ENCODE results near the gene LKAAEAR1.

The LKAAEAR1 gene

DNA sequence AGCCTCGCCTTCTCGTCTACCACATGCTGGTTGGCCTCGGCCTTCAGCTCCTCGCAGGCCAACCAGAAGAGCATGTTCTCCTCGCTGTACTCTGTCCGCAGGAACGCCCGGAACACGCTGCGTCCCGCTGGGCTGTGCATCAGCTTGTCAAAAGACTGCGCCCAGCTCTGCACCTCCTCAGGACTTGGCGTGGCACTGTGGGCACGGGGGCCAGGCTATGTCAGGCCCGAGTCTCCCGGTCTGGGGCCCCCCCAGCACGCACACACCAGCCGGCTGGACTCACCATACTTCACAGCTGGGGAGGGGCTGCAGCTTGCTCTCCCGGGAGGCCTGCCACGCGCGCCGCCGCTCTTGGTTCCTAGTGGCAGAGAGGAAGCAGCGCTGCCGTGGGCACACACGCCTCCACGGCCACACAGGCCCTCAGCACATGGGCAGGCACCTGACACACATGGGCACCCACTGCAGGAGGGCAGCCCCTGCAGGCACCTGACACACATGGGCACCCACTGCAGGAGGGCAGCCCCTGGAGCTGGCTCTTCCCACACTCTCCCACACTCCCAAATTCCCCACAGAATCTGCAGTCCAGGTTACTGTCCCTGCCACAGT is 9.9 kb downstream of the LKAAEAR1 start:
- TF ChIP-seq, protein P1, sequence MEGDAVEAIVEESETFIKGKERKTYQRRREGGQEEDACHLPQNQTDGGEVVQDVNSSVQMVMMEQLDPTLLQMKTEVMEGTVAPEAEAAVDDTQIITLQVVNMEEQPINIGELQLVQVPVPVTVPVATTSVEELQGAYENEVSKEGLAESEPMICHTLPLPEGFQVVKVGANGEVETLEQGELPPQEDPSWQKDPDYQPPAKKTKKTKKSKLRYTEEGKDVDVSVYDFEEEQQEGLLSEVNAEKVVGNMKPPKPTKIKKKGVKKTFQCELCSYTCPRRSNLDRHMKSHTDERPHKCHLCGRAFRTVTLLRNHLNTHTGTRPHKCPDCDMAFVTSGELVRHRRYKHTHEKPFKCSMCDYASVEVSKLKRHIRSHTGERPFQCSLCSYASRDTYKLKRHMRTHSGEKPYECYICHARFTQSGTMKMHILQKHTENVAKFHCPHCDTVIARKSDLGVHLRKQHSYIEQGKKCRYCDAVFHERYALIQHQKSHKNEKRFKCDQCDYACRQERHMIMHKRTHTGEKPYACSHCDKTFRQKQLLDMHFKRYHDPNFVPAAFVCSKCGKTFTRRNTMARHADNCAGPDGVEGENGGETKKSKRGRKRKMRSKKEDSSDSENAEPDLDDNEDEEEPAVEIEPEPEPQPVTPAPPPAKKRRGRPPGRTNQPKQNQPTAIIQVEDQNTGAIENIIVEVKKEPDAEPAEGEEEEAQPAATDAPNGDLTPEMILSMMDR (conservative IDR thresholded peaks at IDR 0.05; ENCODE audit: control insufficient read depth, insufficient read depth, low read depth, low read length) = no peak
- no peak for DNase-seq (ENCODE audit: low read depth)
- no peak overlapping the region for H3K4me3 ChIP-seq (ENCODE audit: control insufficient read depth, low read depth, low read length)

DNA sequence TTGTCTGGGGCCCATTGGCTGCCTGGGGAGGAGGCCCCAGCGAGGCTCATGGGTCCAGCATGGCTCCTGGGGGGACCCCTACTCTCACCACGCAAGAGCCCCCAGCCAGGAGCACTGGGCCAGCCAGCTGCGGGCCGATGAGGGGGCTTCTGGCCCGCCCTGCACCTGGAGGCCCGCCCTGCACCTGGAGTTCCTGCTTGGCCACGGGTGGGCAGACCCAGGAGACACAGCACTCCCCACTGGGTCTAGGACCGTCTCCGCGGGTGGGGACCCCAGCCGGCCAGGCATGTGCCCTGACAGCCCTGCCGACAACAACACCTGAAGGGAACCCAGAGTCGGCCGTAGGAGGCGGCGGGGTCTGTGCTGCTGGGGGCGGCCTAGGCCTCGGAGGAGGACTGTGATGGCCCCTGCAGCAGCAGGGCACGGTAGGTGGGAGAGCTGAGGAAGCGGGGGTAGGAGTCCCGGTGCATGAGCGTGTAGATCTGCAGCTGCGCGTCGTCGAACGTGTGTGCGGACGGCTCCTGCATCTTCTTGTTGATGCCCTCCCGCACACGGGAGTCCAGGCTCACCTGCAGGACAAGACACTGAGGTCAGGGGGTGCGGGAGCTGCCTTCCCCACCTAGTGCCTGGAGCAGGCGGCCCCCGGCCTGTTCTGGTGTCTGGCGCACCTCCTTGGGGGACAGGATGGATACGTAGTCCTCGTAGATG is 10.6 kb downstream of the LKAAEAR1 start:
- no peak overlapping the region for H3K4me3 ChIP-seq (ENCODE audit: control insufficient read depth, low read depth, low read length)
- no peak for DNase-seq (ENCODE audit: low read depth)
- TF ChIP-seq, protein P1 (conservative IDR thresholded peaks at IDR 0.05; ENCODE audit: control insufficient read depth, insufficient read depth, low read depth, low read length) = no peak

DNA sequence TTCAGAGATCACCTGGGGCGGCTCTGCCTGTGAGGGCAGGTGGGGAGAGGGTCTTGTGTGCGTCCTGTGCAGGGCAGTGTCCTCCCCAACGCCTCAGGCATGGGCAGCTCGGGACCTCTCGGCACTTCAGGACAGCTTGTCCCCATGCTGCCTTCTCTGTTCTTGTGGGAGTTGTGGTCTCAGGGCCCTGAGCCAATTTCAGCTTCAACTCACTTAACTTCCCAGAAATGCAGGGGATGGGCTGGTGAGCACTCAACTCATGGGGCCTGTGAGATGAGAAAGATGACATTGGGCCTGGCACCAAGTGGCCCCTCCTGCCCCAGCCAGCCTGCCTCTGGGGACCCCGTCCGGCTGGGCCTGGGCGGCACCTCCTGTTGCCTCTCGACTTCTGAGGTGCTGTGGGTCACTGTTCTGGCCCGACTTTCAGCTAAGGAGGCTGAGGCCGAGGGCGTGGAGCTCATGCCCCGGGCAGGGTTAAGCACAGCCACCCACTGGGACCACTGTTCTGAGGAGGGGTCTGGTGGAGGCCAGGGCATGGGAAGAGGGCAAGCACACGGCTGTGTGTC is 11.6 kb downstream of the LKAAEAR1 start:
- TF ChIP-seq, protein P1 (conservative IDR thresholded peaks at IDR 0.05; ENCODE audit: control insufficient read depth, insufficient read depth, low read depth, low read length) = no peak

DNA sequence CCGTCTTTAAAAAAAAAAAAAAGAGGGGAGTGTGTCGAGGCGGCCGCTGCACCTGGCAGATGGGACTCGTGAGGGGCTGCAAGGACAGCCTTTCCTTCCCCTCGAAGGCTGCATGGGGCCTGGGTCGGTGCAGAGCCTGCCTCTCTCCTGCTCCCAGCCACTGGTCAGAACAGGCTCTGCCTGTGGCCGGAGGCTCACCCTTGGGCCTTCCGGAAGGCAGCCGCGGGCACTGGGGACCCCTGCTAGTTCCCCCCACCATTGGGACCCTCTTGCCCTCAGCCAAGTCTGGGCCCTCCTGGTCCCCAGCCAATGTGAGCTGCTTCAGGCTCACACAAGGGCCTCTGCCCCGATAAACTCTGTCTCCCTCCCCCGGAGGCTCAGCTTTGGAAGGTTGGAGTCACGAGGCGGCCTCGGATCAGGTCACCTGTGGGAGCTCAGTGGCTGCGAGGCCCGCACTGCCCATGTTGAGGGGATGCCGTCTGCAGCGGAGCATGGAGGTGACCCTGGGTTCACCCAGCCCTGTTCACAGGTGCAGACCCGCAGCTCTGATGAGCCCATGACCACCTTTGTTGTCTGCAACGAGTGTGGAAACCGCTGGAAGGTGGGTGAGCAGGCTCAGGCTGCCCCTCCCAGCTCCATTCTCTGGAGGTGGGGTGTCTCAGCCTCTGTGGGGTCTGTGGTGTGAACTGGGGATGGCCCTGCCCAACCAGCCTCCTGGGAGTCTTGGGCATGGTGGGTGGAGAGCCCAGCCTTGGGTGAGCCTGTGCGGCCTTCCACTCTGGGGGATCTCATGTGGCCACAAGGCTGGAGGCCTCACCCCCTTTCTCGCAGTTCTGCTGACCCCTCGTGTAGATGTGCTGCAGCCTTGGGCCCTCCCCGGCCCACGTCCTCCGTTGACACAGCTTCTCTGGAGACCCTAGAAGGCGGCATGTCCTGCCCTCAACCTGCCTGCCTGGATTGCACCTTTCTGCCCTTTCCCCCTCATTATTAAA is 12.6 kb downstream of the LKAAEAR1 start:
- H3K4me3 ChIP-seq (ENCODE audit: control insufficient read depth, low read depth, low read length) = no peak overlapping the region
- TF ChIP-seq, protein P1 (conservative IDR thresholded peaks at IDR 0.05; ENCODE audit: control insufficient read depth, insufficient read depth, low read depth, low read length) = no peak
- DNase-seq (ENCODE audit: low read depth) = no peak

More for the DNA sequence above, 11.6 kb downstream of the LKAAEAR1 start:
- DNase-seq (ENCODE audit: low read depth) = no peak
- no peak overlapping the region for H3K4me3 ChIP-seq (ENCODE audit: control insufficient read depth, low read depth, low read length)

DNA sequence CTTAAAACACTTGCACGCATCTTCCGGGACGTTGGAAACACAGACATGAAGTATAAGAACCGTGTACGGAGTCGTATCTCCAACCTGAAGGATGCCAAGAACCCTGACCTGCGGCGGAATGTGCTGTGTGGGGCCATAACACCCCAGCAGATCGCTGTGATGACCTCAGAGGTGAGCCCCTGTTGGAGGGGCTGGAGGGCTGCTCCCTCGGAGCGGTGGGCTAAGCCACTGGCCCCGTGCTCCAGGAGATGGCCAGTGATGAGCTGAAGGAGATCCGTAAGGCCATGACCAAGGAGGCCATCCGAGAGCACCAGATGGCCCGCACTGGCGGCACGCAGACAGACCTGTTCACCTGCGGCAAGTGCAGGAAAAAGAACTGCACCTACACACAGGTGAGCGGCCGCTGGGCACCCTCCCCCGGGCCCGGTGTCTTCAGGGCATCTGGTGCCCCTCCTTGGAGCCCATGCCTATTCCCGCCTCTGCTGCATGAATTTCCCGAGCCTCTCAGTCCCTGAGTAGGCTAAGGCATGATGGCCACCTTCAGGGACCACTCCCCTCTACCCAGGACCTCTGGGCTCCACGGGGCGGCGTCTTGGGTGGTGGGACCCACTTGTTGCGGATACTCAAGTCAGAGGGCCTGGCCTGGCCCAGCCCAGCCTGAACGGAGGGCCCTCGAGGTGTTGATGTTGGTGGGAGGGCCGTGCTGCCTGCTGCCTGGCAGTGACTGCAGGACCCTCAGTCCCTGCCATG is 13.8 kb downstream of the LKAAEAR1 start:
- H3K4me3 ChIP-seq (ENCODE audit: control insufficient read depth, low read depth, low read length) = no peak overlapping the region
- TF ChIP-seq, protein P1 (conservative IDR thresholded peaks at IDR 0.05; ENCODE audit: control insufficient read depth, insufficient read depth, low read depth, low read length) = no peak
- DNase-seq (ENCODE audit: low read depth) = no peak
